ENCODE measurements around the gene TMEM59. TPM values are rescaled to one million over a fixed set of nuclear protein-coding genes. Genes with fewer than 3 reads are reported as not detected.
A peak's percentile ranks its signal among the peaks of the same experiment; 100 is the strongest.
"Not testable (repeated sequence)": the region's sequence is repeated elsewhere in the genome, so short reads cannot be mapped to it uniquely, and the experiment has no call there.

Gene TMEM59
- polyA plus RNA-seq, 4 donors: 359 to 376 (median 362) TPM

GRCh38 chr1:54054438-54054749, 1.4 kb upstream of the TMEM59 start:
- no peak for DNase-seq (ENCODE audit: low read depth in 4 of 4, low spot score in 3 of 4)

GRCh38 chr1:54053745-54054437, 887 bp upstream of the TMEM59 start:
- no peak for DNase-seq (ENCODE audit: low read depth in 4 of 4, low spot score in 3 of 4)

GRCh38 chr1:54052431-54052933, 522 bp downstream of the TMEM59 start:
- DNase-seq (ENCODE audit: low read depth in 4 of 4, low spot score in 3 of 4): peak in 3 of 4 donors; percentile 36 to 43 (median 42)

GRCh38 chr1:54051933-54052430, 1.0 kb downstream of the TMEM59 start:
- DNase-seq (ENCODE audit: low read depth in 4 of 4, low spot score in 3 of 4): no peak

GRCh38 chr1:54050435-54050834, 2.6 kb downstream of the TMEM59 start:
- DNase-seq (ENCODE audit: low read depth in 4 of 4, low spot score in 3 of 4): not testable (repeated sequence)

- no peak for DNase-seq (ENCODE audit: low read depth in 4 of 4, low spot score in 3 of 4)
These were observed 5.4 kb downstream of the TMEM59 start for GRCh38 chr1:54047384-54048305.

GRCh38 chr1:54046671-54047383, 6.2 kb downstream of the TMEM59 start:
- DNase-seq (ENCODE audit: low read depth in 4 of 4, low spot score in 3 of 4): no peak

GRCh38 chr1:54045496-54045895, 7.5 kb downstream of the TMEM59 start:
- DNase-seq (ENCODE audit: low read depth in 4 of 4, low spot score in 3 of 4): no peak

- DNase-seq (ENCODE audit: low read depth in 4 of 4, low spot score in 3 of 4): no peak
These were observed 11.2 kb downstream of the TMEM59 start for GRCh38 chr1:54041806-54042205.

GRCh38 chr1:54037476-54037875, 15.5 kb downstream of the TMEM59 start:
- no peak for DNase-seq (ENCODE audit: low read depth in 4 of 4, low spot score in 3 of 4)

GRCh38 chr1:54028306-54029251, 24.4 kb downstream of the TMEM59 start:
- no peak for DNase-seq (ENCODE audit: low read depth in 4 of 4, low spot score in 3 of 4)

- no peak for DNase-seq (ENCODE audit: low read depth in 4 of 4, low spot score in 3 of 4)
These were observed 25.2 kb downstream of the TMEM59 start for GRCh38 chr1:54027848-54028247.

GRCh38 chr1:54024811-54025210, 28.2 kb downstream of the TMEM59 start:
- not testable (repeated sequence) for DNase-seq (ENCODE audit: low read depth in 4 of 4, low spot score in 3 of 4)

GRCh38 chr1:54024358-54024757, 28.6 kb downstream of the TMEM59 start:
- DNase-seq (ENCODE audit: low read depth in 4 of 4, low spot score in 3 of 4): no peak

- not testable (repeated sequence) for DNase-seq (ENCODE audit: low read depth in 4 of 4, low spot score in 3 of 4)
These were observed 33.3 kb downstream of the TMEM59 start for GRCh38 chr1:54019562-54020176.

GRCh38 chr1:54018635-54019034, 34.4 kb downstream of the TMEM59 start:
- DNase-seq (ENCODE audit: low read depth in 4 of 4, low spot score in 3 of 4): no peak

- DNase-seq (ENCODE audit: low read depth in 4 of 4, low spot score in 3 of 4): no peak
These were observed 35.0 kb downstream of the TMEM59 start, which contains the start of gene LDLRAD1 for GRCh38 chr1:54017979-54018378. TSS of gene LDLRAD1 (minus strand) at chr1:54018186. CDS start at chr1:54018112, 74 bp downstream.

- no peak for DNase-seq (ENCODE audit: low read depth in 4 of 4, low spot score in 3 of 4)
These were observed 36.4 kb downstream of the TMEM59 start for GRCh38 chr1:54016343-54017282.
